DMS79 treated with DMSO at 0.1 percent for 48 hours (cell line): ENCODE data around the gene CPSF2.
"Not testable (repeated sequence)": the region's sequence is repeated elsewhere in the genome, so short reads cannot be mapped to it uniquely, and the experiment has no call there.

Source experiments
- DNase-seq: peaks from one replicate; lab custom pipeline; 2025; lab: John Stamatoyannopoulos, UW

CPSF2 gene

DNA sequence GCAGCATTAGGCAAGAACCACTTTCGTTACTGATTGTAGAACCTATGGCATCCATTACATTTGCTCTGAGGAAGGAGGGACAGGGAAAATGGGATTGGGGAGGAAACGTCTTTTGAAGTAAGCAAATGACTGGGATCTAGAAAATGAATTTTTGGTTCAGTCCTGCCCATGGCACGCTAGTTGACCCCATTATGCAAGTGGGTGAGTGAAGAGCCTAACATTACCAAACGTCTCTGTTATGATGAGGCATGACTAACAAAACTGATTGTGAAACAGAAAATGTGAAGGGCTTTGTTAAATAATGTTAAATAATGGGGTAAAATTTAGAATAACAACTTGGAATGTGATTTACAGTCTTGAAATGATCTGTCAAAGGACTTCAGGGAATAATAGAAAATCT lies 38.9 kb downstream of the CPSF2 start:
- no peak for DNase-seq

DNA sequence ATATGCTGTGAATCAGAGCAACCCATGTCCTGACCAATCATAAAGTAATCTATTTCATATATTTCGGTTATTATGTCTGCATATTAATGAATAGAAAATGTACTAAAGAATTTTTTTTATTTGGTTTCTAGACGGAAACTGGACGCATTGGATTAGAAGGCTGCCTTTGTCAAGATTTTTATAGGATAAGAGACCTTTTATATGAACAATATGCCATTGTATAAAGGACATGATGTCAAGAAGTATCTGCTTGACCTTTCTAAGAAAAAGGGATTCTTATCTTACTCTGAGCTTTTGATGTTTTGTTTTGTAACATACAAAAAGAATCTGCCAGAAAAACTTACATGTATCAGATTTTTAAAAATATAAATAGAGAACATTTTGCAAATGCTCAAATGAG lies 39.8 kb downstream of the CPSF2 start:
- DNase-seq: no peak

DNA sequence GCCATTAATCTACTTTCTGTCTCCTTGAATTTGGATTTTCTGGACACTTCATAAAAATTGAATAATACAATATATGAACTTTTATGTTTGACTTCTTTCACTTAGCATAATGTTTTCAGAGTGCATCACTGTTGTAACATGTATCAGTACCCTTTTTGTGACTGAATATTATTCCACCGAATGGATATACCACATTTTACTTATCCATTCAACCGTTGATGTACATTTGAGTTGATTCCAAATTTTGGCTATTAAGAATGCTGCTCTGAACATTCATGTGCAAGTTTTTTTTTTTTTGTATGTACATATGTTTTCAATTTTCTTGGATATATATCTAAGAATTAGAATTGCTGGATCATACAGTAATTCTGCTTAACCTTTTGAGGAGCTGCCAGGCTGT lies 43.2 kb downstream of the CPSF2 start:
- DNase-seq: no peak

GRCh38 chr14:92173668-92174067 lies 51.9 kb downstream of the CPSF2 start:
- no peak for DNase-seq

- DNase-seq: no peak
Measured at GRCh38 chr14:92175811-92176210, 54.0 kb downstream of the CPSF2 start.

GRCh38 chr14:92176476-92176875 lies 54.7 kb downstream of the CPSF2 start:
- no peak for DNase-seq

GRCh38 chr14:92179178-92179577 lies 57.4 kb downstream of the CPSF2 start:
- DNase-seq: not testable (repeated sequence)

- DNase-seq: no peak
Measured at GRCh38 chr14:92185559-92185958, 63.8 kb downstream of the CPSF2 start.

GRCh38 chr14:92187616-92188015 lies 65.8 kb downstream of the CPSF2 start:
- DNase-seq: not testable (repeated sequence)

- no peak for DNase-seq
Measured at GRCh38 chr14:92190768-92191167, 69.0 kb downstream of the CPSF2 start.

GRCh38 chr14:92198804-92199203 lies 77.0 kb downstream of the CPSF2 start:
- DNase-seq: no peak

GRCh38 chr14:92199763-92200162 lies 78.0 kb downstream of the CPSF2 start:
- no peak for DNase-seq

DNA sequence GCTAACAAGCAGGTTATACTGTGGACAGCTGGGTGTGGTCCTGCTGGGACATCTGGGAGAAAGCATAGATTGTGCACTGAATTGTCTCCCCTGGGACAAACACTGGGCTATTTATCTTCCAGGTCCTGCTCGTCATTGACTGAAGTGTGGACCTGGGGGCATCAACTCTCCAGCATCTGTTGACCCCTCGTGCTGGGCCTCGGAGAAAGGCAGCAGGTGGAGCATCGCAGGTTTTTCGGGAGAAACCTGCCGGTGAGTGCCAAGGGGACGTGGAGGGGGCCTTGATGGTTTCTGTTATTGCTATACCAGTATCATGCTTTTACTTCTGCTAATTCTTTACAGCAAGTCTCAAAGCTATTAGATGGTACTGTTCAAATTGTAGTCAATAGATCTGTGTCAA lies 81.3 kb downstream of the CPSF2 start:
- DNase-seq: no peak

DNA sequence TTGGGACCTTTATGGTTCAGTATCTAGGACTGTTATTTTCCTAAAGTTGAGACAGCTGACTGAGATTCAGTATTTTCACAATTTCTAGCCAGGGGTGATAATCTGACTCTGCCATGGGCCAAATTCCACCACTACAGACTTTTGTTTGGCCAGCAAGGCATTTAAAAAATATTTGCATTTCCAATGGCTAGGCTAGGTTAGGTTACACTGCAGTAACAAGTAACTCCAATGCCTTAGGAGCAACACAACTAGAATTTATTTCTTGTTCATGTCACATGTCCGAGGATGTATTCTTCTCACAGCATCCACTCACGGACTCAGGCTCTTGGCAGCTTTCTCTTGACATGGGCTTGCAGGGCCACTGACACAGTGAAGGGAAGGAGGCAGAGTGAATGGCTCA lies 83.0 kb downstream of the CPSF2 start:
- no peak for DNase-seq

DNA sequence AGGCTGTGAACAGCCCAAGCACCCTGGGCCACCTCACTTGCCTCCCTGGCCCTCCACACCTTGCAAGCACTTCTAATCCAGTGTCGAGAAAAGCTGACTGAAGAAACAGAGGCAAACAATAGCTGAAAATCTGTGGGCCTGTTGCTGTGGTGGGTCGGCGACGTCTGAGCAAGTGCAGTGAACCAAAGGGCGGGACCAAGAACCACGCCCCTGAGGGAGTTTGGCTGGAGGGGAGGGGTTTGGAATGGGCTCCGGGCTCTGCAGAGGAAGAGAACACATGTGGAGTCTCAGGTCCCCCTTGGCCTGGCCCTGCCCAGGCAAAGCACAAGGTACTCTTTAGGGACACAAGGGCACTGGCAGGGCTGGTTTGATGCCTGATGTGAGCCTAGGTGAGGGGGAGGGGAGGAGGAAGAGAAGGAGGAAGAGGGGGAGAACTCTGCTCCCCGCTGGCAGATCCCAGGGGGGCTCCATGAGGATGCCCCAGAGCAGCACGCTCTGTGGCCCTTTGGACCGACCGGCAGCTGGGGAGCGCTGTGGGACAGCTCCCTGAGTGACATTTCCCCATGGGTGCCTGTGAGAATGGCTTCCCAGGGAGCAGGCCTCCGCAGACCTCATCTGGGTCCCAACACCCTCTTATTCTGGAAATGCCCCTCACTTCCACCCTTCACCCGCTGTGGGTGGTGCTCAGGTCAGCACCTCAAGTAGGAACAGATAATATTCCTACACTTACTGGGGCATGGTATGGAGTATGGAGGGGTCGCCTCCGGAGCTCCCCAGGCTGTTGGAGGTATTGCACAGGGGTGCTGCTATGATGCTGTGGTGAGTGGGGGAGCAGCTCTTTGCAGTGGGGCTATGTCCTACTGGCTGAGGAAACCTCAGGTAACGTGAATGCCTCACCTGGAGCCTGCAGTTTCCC lies 85.5 kb downstream of the CPSF2 start:
- no peak for DNase-seq

- DNase-seq: no peak
Measured at GRCh38 chr14:92207928-92208265, 86.1 kb downstream of the CPSF2 start.

DNA sequence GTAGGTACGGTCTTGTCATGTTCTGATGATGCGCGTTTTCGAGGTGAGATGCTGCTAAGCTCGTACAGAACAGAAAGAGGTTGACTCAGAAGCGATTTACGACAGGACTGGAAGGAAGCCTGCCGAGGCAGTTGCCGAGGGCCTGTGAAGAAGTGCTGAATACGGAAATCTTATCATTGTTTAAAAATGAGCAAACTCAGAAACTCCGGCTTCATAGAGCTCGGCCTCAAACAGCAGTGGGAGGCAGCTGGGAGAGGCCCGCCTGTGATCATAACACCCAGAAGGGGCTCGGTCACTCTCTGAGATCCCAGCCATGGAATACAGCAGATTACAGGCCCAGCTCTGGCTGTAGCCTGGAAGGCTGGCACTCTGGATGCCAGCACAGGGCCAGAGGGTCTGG lies 87.4 kb downstream of the CPSF2 start:
- no peak for DNase-seq

GRCh38 chr14:92213125-92213524 lies 91.4 kb downstream of the CPSF2 start:
- DNase-seq: not testable (repeated sequence)

GRCh38 chr14:92215579-92215978 lies 93.8 kb downstream of the CPSF2 start:
- no peak for DNase-seq

- no peak for DNase-seq
Measured at GRCh38 chr14:92217936-92218335, 96.2 kb downstream of the CPSF2 start.
